COLO668 (cell line): Measurements from ENCODE around the gene CCL20.
"Not testable (repeated sequence)": the region's sequence is repeated elsewhere in the genome, so short reads cannot be mapped to it uniquely, and the experiment has no call there.

ENCODE experiments used
- DNase-seq: peaks from one replicate; lab custom pipeline; 2025; ENCODE audit not compliant: unreplicated experiment; lab: John Stamatoyannopoulos, UW

Gene CCL20, protein sequence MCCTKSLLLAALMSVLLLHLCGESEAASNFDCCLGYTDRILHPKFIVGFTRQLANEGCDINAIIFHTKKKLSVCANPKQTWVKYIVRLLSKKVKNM

DNA sequence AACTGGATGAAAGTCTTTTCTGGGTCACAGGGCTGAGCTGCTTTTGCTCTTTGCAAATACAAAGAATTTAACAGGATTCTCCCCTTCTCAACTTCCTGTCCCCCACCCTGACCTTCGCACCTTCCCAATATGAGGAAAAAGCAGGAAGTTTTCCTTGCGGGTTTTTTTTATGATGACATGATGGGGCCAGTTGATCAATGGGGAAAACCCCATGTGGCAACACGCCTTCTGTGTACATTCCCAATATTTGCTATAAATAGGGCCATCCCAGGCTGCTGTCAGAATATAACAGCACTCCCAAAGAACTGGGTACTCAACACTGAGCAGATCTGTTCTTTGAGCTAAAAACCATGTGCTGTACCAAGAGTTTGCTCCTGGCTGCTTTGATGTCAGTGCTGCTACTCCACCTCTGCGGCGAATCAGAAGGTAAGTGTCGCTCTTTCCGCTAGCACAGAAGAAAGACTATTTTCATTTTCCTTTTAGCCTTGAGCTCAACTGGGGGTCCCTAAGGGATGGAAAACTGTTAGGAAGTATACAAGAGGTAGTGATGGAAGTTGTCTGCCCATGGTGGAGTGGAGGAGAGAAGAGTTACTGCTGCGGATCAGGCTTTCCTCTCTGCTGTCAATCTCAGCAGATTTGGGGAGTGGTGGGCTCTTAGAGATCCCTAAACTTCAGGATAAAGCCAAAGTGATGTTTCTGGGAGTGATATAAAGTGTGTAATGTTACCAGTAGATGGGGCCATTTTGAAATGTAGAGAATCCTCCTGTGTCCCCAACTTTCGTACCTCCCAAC, at the start of gene CCL20:
Gene CCL20 (plus strand): TSS at position 281 of the 792 bp plus-strand sequence. CDS start 70 bp downstream, at position 351.
- no peak for DNase-seq

DNA sequence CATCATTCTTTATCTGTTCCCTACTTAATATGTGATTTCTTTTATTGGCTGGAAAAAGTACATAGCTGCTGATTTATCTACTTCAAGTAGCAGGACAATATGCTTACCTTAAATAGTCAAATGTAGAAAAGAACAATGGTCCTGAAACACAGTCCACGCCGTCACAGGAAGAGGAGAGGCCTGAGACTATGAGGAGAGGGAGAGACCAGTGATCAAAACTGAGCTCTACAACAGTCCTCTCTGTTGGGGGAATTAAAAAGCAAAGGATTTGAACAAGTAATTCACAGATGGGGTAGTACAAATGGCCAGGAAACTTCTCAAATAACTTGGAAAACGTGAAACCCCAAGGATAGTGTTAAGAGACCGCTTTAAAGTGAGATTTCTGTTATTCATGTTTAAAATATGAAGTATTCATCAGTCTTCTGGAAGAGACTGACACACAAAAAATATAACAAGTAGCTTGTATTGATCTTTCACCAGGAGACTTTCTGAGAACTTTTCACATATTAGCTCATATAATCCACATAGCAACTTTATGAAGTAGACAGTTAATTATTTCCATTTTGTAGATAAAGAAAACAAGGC, 47.8 kb upstream of the CCL20 start:
- no peak for DNase-seq

DNA sequence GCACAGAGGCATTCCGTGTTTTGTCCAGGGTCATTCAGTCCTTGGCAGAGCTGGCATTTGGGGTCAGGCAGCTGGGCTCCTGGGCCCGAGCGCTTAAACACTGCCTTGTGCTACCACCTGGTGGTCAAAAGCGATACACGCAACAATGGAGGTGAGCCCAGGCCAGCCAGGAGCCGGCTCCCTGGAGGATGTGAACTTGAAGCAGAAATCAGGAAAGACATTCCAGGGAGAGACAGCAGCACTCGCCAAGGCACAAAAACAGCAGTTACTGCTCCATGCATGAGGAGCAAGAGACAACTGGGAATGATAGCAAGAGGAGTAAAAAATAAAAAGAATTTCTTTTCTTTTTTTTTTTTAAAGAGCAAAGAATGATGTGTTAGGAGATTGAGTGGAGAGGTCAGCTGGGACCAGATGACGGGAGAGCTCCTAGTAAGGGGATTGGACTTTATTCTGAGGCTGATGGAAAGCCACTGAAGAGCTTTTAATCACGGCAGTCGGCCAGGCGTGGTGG, 47.2 kb upstream of the CCL20 start:
- peak; percentile 72 for DNase-seq

DNA sequence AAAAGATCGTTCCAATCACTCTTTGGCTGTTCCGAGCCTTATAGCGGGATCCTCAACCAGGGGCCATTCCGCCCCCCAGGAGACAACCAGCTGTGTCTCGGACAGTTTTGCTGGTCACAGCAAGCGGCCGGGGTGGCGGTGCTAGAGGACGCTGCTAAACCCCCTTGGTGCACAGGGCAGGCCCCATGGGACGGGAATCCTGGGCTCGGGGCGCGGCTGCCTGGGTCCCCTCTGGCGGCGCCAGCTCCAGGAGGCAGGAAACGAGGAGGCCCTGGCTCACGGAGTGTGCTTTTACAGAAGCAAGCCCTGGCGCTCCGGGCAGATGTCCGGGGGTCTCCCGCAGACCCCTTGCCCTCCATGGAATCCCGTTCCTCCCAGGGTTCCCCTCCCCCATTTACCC, 45.8 kb upstream of the CCL20 start:
- DNase-seq: no peak

DNA sequence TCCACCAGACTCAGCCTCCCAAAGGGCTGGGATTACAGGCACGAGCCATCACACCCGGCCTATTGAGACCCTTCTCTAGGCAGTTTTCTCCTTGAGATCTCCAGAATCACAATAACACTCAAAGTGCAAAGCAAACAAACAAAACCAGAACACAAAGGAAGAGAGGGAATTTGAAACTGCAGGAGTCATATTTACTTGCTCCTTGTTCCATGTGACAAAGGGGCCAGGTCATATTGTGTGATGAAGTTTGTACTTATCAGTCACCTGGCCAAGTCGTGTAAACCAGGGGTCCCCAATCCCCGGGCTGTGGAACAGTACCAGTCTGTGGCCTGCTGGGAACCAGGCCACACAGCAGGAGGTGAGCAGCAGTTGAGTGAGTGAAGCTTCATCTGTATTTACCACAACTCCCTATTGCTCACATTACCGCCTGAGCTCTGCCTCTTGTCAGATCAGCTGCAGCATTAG, 41.4 kb upstream of the CCL20 start:
- peak; percentile 74 for DNase-seq

DNA sequence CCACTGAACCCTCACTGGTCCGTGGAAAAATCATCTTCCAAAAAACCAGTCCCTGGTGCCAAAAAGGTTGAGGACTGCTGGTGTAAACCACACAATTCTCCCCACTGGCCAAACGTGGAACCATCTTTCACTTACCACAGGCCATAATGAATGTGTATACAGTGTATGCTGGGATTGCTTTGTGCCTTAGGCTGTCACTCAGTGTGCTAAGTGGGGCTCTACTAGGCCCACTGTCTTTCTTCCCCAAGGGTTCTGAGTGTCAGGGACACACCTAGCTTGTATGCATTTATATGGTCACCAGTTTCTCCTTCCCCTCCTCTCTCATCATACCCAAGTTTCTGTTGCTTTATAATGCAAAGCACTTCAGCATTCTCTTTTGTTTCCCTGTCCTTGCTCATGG, 40.7 kb upstream of the CCL20 start:
- DNase-seq: peak; percentile 7

DNA sequence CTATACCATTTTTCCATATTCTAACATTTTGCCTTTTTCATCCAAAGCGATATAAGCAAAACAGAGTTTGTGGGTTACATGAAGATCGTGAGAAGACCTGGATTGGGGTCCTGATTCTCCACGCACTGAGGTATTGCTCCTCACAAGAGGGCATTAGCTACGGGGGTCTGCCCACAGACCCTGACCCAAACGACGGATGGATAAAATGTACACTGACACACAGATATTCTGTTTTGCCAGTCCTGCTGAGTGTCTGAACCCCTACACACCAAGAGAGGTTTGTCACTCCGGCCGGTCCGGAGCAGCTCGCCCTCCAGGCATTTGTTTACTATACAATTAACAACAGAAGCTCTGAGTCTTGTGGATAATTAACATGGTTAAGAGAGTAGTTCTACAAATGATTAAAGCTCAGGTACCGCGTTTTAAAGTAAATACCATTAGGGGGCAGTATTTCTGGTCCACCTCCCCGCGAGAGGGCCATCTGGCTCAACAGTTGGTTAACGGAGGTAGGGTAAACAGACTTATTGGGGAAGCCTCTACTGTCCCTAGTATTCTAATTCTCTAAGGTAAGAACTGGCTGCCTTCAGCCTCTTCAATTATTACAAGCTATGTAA, 39.5 kb upstream of the CCL20 start:
- no peak for DNase-seq

DNA sequence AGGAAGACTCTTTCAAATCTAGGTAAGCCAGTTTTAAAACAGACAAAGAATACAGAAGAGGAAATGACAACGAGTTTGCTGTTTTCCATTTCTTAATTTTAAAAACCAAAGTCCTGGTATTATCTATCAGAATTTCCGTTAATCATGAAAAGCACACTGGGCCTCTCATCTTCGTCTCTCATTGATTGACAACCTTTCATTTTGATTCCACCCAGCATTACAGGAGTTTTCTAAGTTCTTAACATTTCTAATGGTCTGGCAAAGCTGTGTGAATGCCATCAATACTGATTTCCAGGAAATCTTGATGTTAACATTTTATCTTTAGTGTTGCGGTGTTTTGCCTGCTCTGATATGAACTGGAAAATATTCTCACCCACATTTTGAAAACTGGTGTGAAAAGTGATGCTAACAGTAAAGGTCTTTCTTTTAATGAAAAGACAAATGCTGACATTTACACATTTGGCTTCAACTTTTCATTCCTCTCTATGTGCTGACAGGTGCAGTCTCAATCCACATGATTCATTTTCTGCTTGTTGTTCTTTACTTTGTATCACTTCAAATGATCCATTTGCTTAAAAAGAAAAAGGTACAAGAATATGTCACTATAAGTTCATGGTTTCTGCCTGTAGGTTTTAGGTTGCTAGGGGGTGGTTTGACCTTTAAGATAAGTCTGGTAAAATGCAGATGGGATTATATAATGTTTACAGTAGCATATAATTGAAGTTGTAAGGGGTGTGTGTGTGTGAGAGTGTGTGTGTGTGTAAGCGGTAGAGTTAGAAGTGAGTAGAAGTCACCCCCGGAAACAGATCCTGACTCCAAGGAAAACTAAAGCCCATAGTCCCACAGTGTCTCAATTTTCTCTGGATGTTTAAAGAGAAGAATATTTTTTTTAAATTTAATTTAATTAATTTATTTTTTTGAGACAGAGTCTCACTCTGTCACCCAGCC, 38.5 kb upstream of the CCL20 start:
- DNase-seq: no peak

DNA sequence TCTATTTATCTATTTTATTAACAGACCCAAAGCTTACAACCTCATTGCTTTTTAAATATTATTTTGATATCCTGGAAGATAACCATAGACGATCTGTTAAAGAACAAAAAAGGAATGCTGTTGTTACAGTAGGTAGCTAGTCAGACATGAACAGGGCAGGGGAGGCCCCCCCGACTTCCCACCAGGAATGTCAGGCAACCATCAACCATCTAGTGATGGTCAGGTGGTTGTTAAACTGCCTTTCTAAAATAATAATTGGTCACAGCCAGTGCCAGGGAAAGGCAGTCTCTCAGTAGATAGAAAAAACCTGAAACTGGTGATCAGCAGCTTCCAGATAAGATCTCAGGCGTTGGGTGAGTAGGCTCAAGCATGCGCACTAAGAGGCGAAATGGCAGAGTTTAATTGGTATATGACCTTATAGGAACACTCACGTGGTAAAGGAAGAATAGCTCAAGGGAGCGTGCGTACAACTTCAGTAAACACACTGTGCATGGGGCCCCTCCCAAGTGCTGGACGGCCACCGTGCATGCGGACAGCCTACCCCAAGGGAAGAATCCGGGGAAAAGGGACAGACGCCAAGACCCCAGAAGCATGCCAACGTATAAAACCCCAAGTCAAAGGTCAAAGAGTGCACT, 32.5 kb upstream of the CCL20 start:
- DNase-seq: no peak

DNA sequence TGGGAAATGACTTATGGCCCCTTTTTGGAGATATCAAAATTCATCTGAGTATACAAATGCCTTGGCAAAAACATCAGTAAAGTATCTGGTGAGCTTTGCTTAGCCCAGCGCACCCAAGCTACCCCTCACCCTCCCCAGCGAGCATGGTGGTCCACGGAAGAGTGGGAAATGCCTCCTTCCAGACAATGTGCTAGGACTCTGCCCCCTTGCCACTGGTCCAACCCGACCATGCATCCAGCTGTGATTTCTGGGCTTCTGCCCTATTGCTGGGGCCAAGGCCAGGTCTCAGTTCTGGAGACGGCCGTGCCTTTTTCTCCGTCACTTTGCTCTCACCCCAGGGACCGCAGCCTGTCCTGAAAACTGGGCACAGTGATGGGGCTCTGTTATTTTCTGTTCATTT, 31.8 kb upstream of the CCL20 start:
- no peak for DNase-seq

DNA sequence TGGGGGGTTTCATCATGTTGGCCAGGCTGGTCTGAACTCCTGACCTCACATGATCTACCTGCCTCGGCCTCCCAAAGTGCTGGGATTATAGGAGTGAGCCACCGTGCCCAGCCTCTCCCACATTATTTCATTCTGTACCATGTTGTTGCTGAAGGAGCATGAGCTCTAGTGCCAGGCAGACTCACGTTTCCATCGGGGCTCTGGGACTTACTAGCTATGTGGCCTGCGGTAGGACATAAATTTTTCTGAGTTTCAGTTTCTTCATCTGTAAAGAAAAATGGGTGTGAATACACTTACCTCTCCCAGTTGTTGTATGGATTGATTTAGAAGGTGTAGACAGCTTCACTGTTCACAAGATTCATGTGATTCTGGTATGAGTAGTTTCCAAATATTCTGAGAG, 30.8 kb upstream of the CCL20 start:
- no peak for DNase-seq

DNA sequence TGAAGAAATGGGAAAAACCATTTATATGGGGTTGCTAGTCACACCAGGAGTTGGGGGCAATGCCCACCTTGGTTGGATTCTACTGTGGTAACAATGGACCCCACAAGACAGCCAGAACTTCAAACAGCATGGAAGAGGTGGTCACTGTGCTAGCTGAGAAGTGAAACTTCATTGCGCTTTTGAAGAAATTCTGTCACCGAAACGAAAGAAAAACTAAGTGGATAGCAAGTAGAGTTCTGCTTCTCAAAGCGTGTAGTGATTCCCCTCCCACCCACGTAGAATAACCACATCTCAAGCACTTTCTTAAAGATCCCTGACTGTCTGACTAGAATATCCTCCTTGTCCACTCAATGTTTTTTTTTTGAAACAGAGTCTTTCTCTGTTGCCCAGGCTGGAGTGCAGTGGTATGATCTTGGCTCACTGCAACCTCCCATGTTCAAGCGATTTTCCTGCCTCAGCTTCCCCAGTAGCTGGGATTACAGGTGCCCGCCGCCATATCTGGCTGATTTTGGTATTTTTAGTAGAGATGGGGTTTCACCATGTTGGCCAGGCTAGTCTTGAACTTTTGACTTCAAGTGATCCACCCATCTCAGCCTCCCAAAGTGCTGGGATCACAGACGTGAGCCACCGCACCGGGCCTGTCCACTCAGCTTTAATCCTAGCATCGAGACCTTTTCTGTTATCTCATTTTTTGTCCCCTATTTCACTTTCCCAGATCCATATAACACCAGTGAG, 30.1 kb upstream of the CCL20 start:
- no peak for DNase-seq

DNA sequence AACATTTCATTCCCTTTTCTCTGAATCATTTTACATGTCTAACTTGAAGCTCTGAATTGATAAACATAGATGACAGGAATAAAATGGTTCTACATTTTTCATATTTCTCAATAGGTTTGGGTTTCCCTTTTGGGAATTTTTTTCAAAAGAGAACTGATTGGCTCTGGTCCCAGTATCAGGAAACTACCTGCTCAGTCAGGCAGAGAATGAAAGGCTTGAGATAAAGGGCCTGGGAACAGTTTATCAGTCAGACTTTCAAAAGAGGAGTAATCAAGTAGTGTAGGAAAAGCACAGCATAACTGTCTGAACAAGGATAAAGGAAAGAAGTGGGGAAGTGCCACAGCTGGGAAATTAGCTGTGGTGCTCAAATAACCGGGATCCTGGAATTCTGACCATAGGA, 28.3 kb upstream of the CCL20 start:
- DNase-seq: no peak

DNA sequence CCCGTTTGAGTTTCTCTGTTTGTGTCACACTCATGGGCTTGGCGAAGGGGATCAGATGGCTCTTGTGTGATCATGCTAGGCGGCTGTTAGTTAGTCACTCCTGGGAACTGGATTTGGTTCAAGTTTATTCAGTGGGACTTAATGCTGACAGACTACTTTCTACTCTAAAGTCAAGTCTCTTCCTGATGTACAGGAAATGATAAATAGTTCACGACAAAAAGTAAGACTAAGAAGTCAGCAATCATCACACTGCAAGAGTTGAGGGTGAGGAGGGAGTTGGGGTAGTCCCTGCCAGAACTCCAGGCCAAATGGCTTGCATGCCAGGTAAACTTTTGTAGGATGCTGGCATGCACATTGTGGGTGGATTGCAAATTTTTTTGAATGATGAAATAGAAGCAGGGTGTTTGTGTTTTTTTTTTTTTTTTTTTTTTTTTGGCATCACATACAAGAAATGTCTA, 25.1 kb upstream of the CCL20 start:
- no peak for DNase-seq

DNA sequence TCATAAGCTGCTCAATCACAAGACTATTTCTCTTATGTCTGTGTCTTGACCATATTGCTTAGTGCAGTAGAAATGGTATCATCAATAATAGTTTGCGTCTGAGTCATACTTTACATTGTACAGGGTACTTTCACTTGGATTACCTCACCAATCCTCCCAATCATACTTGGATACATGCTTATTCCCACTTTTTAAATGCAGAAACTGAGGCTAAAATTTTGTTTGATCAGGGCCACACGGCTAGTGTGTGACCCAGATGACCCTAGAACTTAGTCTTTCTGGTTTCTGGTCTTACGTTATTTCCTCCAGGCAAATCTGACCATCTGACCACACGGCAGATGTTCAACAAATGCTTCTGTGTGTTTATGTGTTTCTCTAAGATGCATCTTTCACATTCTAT, 23.8 kb upstream of the CCL20 start:
- no peak for DNase-seq

DNA sequence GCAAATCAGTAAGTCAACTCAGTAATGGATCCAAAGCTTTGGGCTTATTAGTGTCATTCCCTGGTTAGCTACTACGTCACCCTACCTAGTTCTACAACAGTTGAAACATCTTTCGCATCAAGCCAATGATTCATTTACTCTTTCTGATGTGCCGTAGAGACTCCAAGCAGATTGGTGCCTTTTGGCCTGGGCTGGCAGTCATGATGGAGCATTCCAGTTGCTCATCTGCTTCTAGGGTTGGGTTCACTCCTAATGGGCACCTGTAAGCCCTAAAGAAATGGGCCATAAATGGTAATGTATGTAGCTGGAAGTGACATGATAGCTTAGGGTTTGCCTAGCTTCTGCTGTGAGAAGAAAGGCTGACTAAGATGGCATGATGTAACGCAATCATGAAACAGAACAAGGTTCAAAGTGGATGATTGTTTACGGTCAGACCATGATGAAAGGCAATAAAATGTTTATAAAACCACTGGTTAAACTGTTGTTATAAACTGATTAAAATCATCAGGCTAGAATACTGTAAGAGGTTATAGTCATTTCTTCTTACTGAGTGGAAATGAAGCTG, 20.4 kb upstream of the CCL20 start:
- no peak for DNase-seq

DNA sequence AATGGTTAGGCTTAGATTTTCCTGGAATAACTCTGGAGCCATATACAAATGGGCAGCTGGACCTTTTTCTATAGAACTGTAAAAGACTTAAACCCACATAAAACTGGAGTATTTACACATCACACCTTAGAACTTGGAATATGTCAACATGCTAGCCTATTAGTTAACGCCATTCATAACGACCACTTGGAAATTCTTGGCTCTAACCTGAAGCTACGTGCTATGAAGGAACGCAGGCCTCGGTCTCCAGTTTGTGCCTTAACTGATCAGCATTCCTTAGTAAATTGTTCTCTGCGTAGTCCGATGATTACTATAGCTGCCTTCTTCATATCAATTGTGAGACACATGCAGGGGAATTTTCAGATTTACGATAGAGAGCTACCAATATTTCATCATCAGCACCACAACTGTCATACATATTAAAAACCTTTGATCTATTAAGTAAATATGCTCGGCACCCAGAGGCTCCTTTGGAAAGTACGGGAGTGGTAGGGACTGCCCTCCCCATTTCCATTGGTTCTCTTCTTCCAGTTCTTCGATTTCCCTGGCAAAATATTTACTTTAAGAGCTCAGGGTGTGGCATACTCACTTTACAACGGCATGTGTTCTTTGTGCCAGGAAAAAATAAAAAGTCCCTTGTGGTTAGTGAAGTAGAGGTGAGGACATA, 17.5 kb upstream of the CCL20 start:
- peak; percentile 16 for DNase-seq

DNA sequence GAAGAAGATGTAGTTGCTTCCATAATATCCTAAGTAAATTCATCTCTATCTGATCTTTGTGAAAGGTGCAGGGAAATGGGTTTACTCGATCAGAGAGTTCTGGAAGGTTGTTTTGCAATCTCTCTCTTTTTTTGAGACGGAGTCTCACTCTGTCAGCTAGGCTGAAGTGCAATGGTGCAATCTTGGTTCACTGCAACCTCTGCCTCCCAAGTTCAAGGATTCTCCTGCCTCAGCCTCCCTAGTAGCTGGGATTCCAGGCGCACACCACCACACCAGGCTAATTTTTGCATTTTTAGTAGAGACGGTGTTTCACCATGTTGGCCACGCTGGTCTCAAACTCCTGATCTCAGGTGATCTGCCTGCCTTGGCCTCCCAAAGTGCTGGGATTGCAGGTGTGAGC, 16.9 kb upstream of the CCL20 start:
- DNase-seq: not testable (repeated sequence)

DNA sequence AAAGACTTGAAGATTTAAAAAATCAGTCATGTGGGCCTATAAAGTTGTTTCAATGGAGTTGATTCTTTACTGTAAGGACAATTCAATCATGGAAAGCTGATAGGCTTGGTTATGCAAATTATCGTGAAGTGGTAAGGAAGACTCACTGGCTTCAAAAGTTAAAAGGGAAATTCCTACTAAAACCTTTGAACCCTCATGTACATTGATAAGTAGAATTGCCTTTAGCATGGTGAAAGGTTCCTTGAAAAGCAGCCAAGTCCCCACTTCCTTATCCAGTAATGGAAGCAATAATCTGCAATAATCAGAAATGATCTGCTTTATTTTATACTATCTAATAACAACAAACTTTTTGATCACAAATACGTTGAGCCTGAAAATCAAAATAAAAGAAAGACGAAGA, 14.4 kb upstream of the CCL20 start:
- DNase-seq: no peak
